Liver (tissue), 3 donors: Measurements from ENCODE around the gene APOE.

Source experiments
- ATF3 ChIP-seq: IDR thresholded peaks from 2 replicates; pipeline ENCODE4 v1.6.1; 2016; ENCODE audit warnings: antibody characterized with exemption
- CTCF ChIP-seq: fragments of 150-350 bp; IDR thresholded peaks from 2 replicates; pipeline ENCODE4 v1.5.1; 2017; ENCODE audit warnings: improper control_type of control experiment, low read depth, low read length; ENCODE audit not compliant: missing input control
- EGR1 ChIP-seq, 2 donors: IDR thresholded peaks; 2 replicates each; pipeline ENCODE4 v1.6.1; 2016 to 2018; ENCODE audit warnings: antibody characterized with exemption in 2 of 2, low read depth in 2 of 2
- FOXA2 ChIP-seq: IDR thresholded peaks from 2 replicates; pipeline ENCODE4 v1.6.1; 2016; ENCODE audit warnings: antibody characterized with exemption
- GABPA ChIP-seq, 2 donors: IDR thresholded peaks in 1 of 2; conservative IDR thresholded peaks in 1 of 2; 2 replicates each; pipeline ENCODE4 v1.6.1; 2016; ENCODE audit warnings: antibody characterized with exemption in 2 of 2, mild to moderate bottlenecking in 1 of 2, moderate library complexity in 1 of 2
- JUND ChIP-seq, 2 donors: IDR thresholded peaks; 2 replicates each; pipeline ENCODE4 v1.6.1; 2016; ENCODE audit warnings: antibody characterized with exemption in 2 of 2
- MAX ChIP-seq: IDR thresholded peaks from 2 replicates; pipeline ENCODE4 v1.6.1; 2016; ENCODE audit warnings: antibody characterized with exemption
- RAD21 ChIP-seq, 2 donors: IDR thresholded peaks; 2 replicates each; pipeline ENCODE4 v1.6.1; 2016; ENCODE audit warnings: antibody characterized with exemption in 2 of 2, mild to moderate bottlenecking in 2 of 2
- REST ChIP-seq: IDR thresholded peaks from 2 replicates; pipeline ENCODE4 v1.6.1; 2016; ENCODE audit warnings: antibody characterized with exemption, mild to moderate bottlenecking
- TAF1 ChIP-seq: conservative IDR thresholded peaks from 2 replicates; pipeline ENCODE4 v1.6.1; 2016; ENCODE audit warnings: antibody characterized with exemption, mild to moderate bottlenecking
- YY1 ChIP-seq: IDR thresholded peaks from 2 replicates; pipeline ENCODE4 v1.6.1; 2016; ENCODE audit warnings: antibody characterized with exemption, mild to moderate bottlenecking
- ZBTB33 ChIP-seq: IDR thresholded peaks from 2 replicates; pipeline ENCODE4 v1.6.1; 2016; ENCODE audit warnings: antibody characterized with exemption
- donor health status: healthy.
- donor health status: healthy.

GRCh38 chr19:44947041-44947581 lies 41.5 kb downstream of the APOE start:
- TF ChIP-seq GABPA (IDR thresholded peaks at IDR 0.05 in 1 of 2, conservative IDR thresholded peaks at IDR 0.05 in 1 of 2), result no peak
- no peak for TF ChIP-seq CTCF
- no peak for TF ChIP-seq REST
- TF ChIP-seq ATF3, result no peak
- TF ChIP-seq FOXA2, result no peak
- TF ChIP-seq JUND (IDR thresholded peaks at IDR 0.05), result no peak
- no peak for TF ChIP-seq MAX
- TF ChIP-seq ZBTB33, result no peak
- TF ChIP-seq YY1, result no peak
- TF ChIP-seq RAD21 (IDR thresholded peaks at IDR 0.05), result no peak
- no peak for TF ChIP-seq TAF1
- TF ChIP-seq EGR1 (IDR thresholded peaks at IDR 0.05; ENCODE audit: low read depth in 2 of 2), result no peak
